Fibroblast of mammary gland (primary cell): Measurements from ENCODE around the gene SPA17.

Experiments
- DNase-seq: peaks from one replicate; pipeline ENCODE4 v3.0.0-alpha.2; 2010; ENCODE audit warnings: low read depth
- H3K4me3 ChIP-seq: 2 replicates; pipeline ENCODE4 v1.5.1; 2011; ENCODE audit warnings: low read depth, mild to moderate bottlenecking, low read length, moderate library complexity; ENCODE audit not compliant: control insufficient read depth
- CTCF ChIP-seq: conservative IDR thresholded peaks from 2 replicates; pipeline ENCODE4 v1.5.1; 2011; ENCODE audit warnings: low read depth, low read length, inconsistent platforms; ENCODE audit not compliant: control insufficient read depth, insufficient read depth

SPA17 gene

GRCh38 chr11:124672536-124673215 lies 1.0 kb upstream of the SPA17 start:
- TF ChIP-seq CTCF, result no peak
- H3K4me3 ChIP-seq, result peak overlapping the region; percentile 83
- DNase-seq, result no peak

GRCh38 chr11:124674168-124674517 lies 439 bp downstream of the SPA17 start:
- TF ChIP-seq CTCF, result no peak
- H3K4me3 ChIP-seq, result peak overlapping the region; percentile 83
- DNase-seq, result no peak

GRCh38 chr11:124674571-124674970 lies 867 bp downstream of the SPA17 start:
- no peak for TF ChIP-seq CTCF
- peak overlapping the region; percentile 83 for H3K4me3 ChIP-seq
- DNase-seq, result peak; percentile 7

- DNase-seq, result peak; percentile 65
- H3K4me3 ChIP-seq, result no peak overlapping the region
- TF ChIP-seq CTCF, result no peak
These were observed 2.7 kb downstream of the SPA17 start for GRCh38 chr11:124676386-124676785.

GRCh38 chr11:124678416-124678815 lies 4.7 kb downstream of the SPA17 start:
- no peak overlapping the region for H3K4me3 ChIP-seq

GRCh38 chr11:124681421-124681820 lies 7.7 kb downstream of the SPA17 start:
- no peak for TF ChIP-seq CTCF
- no peak for DNase-seq
- no peak overlapping the region for H3K4me3 ChIP-seq

More at GRCh38 chr11:124678416-124678815, 4.7 kb downstream of the SPA17 start:
- no peak for DNase-seq
- no peak for TF ChIP-seq CTCF

- no peak for DNase-seq
- no peak for TF ChIP-seq CTCF
- H3K4me3 ChIP-seq, result no peak overlapping the region
These were observed 8.7 kb downstream of the SPA17 start for GRCh38 chr11:124682443-124682842.
